ENCODE measurements around the gene RILPL1.

DNA sequence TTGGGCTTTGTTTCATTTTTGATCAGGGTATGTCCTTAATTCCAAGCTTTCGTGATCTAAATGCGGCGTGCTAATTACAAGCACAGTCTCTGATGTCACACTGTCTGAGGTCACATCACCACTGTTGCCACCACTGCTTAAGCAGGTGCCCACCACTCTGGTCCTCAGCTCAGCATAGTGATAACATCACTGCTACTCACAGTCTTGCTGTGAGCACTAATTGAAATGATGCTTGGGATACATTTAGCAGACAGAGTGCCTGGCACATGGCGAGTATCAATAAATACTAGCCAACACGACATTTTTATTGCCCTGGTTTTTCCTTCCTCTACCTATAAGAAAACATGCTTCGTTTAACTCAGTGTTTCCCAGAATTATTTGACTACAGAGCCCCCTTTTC, 104.9 kb downstream of the RILPL1 start:
- TF ChIP-seq, protein P1, sequence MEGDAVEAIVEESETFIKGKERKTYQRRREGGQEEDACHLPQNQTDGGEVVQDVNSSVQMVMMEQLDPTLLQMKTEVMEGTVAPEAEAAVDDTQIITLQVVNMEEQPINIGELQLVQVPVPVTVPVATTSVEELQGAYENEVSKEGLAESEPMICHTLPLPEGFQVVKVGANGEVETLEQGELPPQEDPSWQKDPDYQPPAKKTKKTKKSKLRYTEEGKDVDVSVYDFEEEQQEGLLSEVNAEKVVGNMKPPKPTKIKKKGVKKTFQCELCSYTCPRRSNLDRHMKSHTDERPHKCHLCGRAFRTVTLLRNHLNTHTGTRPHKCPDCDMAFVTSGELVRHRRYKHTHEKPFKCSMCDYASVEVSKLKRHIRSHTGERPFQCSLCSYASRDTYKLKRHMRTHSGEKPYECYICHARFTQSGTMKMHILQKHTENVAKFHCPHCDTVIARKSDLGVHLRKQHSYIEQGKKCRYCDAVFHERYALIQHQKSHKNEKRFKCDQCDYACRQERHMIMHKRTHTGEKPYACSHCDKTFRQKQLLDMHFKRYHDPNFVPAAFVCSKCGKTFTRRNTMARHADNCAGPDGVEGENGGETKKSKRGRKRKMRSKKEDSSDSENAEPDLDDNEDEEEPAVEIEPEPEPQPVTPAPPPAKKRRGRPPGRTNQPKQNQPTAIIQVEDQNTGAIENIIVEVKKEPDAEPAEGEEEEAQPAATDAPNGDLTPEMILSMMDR (IDR thresholded peaks at IDR 0.05; ENCODE audit: low read depth, low read length): no peak
- TF ChIP-seq MYC (IDR thresholded peaks at IDR 0.05; ENCODE audit: low read depth, low read length): no peak
- TF ChIP-seq, protein P2, sequence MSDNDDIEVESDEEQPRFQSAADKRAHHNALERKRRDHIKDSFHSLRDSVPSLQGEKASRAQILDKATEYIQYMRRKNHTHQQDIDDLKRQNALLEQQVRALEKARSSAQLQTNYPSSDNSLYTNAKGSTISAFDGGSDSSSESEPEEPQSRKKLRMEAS (IDR thresholded peaks at IDR 0.05; ENCODE audit: low read depth, low read length): no peak
